VCaP (cell line): Measurements from ENCODE around the gene MYL4.

ENCODE experiments used
- H3K27ac ChIP-seq: fragments of 450-650 bp; 2 replicates; pipeline ENCODE4 v1.5.1; 2017
- TF ChIP-seq, protein P1 (sequence below): fragments of 450-650 bp; conservative IDR thresholded peaks from 2 replicates; pipeline ENCODE4 v1.5.1; 2017; ENCODE audit warnings: mild to moderate bottlenecking, moderate library complexity

Gene MYL4

GRCh38 chr17:47225436-47225858, 16.3 kb downstream of the MYL4 start:
- TF ChIP-seq, protein P1, sequence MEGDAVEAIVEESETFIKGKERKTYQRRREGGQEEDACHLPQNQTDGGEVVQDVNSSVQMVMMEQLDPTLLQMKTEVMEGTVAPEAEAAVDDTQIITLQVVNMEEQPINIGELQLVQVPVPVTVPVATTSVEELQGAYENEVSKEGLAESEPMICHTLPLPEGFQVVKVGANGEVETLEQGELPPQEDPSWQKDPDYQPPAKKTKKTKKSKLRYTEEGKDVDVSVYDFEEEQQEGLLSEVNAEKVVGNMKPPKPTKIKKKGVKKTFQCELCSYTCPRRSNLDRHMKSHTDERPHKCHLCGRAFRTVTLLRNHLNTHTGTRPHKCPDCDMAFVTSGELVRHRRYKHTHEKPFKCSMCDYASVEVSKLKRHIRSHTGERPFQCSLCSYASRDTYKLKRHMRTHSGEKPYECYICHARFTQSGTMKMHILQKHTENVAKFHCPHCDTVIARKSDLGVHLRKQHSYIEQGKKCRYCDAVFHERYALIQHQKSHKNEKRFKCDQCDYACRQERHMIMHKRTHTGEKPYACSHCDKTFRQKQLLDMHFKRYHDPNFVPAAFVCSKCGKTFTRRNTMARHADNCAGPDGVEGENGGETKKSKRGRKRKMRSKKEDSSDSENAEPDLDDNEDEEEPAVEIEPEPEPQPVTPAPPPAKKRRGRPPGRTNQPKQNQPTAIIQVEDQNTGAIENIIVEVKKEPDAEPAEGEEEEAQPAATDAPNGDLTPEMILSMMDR = no peak
- no peak overlapping the region for H3K27ac ChIP-seq

GRCh38 chr17:47225911-47226688, 17.0 kb downstream of the MYL4 start:
- TF ChIP-seq, protein P1 = no peak
- no peak overlapping the region for H3K27ac ChIP-seq

GRCh38 chr17:47227862-47228261, 18.7 kb downstream of the MYL4 start:
- no peak overlapping the region for H3K27ac ChIP-seq
- TF ChIP-seq, protein P1 = no peak

GRCh38 chr17:47229535-47230443, 20.6 kb downstream of the MYL4 start:
- TF ChIP-seq, protein P1 = peak; percentile 100

DNA sequence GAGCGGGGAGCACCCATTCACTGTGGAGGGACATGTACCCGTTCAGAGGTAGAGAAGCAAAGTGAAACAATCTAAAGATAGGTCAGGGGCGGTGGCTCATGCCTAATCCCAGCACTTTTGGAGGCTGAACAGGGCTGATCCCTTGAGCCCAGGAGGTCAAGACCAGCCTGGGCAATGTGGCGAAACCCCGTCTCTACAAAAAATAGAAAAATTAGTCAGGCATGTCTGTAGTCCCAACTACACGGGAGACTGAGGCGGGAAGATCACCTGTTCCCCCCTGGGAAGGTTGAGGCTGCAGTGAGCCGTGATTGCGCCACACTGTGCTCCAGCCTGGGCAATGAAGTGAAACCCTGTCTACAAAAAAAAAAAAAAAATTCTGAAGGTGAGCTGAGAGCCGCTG, 21.7 kb downstream of the MYL4 start:
- TF ChIP-seq, protein P1 = no peak
- no peak overlapping the region for H3K27ac ChIP-seq

More at GRCh38 chr17:47229535-47230443, 20.6 kb downstream of the MYL4 start:
- peak overlapping the region; percentile 18; the same call in 1 of the 2 replicates for H3K27ac ChIP-seq

DNA sequence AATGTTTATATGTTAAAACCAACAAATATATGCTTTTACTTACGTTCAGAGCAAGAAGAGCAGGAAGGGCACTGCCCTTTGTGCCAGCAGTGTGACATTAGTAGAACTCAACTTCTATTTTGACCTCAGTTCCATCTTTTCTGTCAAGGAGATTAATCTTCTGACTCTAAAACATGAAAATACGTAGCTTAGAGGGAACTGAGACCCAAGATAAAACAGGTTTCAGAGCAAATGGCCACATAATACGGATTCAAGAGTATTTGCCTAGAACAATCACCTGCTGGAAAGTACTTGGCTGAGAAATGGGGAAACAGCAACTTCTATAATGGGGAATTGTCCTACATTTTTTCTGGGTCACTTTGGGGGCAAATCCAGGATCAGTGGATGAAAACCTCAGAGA, 22.2 kb downstream of the MYL4 start:
- H3K27ac ChIP-seq = no peak overlapping the region
- TF ChIP-seq, protein P1 = no peak

GRCh38 chr17:47231866-47232265, 22.7 kb downstream of the MYL4 start:
- no peak overlapping the region for H3K27ac ChIP-seq
- TF ChIP-seq, protein P1 = no peak
